HepG2 (cell line): ENCODE results near the gene TMEM130. TPM values are rescaled to one million over a fixed set of nuclear protein-coding genes. Genes with fewer than 3 reads are reported as not detected.

ENCODE experiments used
- GABPA ChIP-seq, 2 experiments: IDR thresholded peaks; 2 replicates each; pipeline ENCODE4 v1.6.1; 2011 to 2016; ENCODE audit warnings: low read depth in 2 of 2, low read length in 1 of 2, missing biosample characterization in 1 of 2, missing genetic modification characterization in 1 of 2
- GFI1 ChIP-seq: sonication (generic); formaldehyde crosslinking; IDR thresholded peaks from 2 replicates; pipeline ENCODE4 v1.5.0; 2020; ENCODE audit warnings: missing genetic modification reagents, mild to moderate bottlenecking, borderline replicate concordance
- HNRNPH1 ChIP-seq: fragments of 200-400 bp; formaldehyde crosslinking; optimal IDR thresholded peaks from 2 replicates; pipeline ENCODE3; 2017; ENCODE audit warnings: mild to moderate bottlenecking, low read depth, low read length
- HOXA9 ChIP-seq: sonication (generic); formaldehyde crosslinking; IDR thresholded peaks from 2 replicates; pipeline ENCODE4 v1.8.1; 2022; ENCODE audit warnings: missing genetic modification reagents, mild to moderate bottlenecking, moderate library complexity, borderline replicate concordance
- KLF13 ChIP-seq: sonication (generic); formaldehyde crosslinking; IDR thresholded peaks from 2 replicates; pipeline ENCODE4 v1.4.0; 2020; ENCODE audit warnings: mild to moderate bottlenecking, missing genetic modification reagents
- NPAS2 ChIP-seq: sonication (generic); formaldehyde crosslinking; IDR thresholded peaks from 2 replicates; pipeline ENCODE4 v1.8.0; 2022; ENCODE audit warnings: mild to moderate bottlenecking, missing genetic modification reagents, borderline replicate concordance
- SMC3 ChIP-seq: IDR thresholded peaks from 2 replicates; pipeline ENCODE4 v1.6.1; 2011; ENCODE audit warnings: low read length, improper control_type of control experiment
- ZC3H13 ChIP-seq: sonication (generic); formaldehyde crosslinking; IDR thresholded peaks from 2 replicates; pipeline ENCODE4 v1.8.1; 2023; ENCODE audit warnings: mild to moderate bottlenecking, missing genetic modification reagents, moderate library complexity
- ZNF124 ChIP-seq: sonication (generic); formaldehyde crosslinking; IDR thresholded peaks from 2 replicates; pipeline ENCODE4 v1.4.0; 2020; ENCODE audit warnings: missing genetic modification reagents
- ZNF549 ChIP-seq: sonication (generic); formaldehyde crosslinking; IDR thresholded peaks from 2 replicates; pipeline ENCODE4 v1.5.0; 2020; ENCODE audit warnings: missing genetic modification reagents
- ZNF768 ChIP-seq: sonication (generic); formaldehyde crosslinking; IDR thresholded peaks from 2 replicates; pipeline ENCODE4 v1.4.0; 2020; ENCODE audit warnings: missing genetic modification reagents
- ZNF891 ChIP-seq: sonication (generic); formaldehyde crosslinking; IDR thresholded peaks from 2 replicates; pipeline ENCODE4 v1.5.0; 2020; ENCODE audit warnings: mild to moderate bottlenecking, missing genetic modification reagents
- polyA plus RNA-seq, 8 experiments: library from polyadenylated mRNA; depleted of rRNA in 3 of 8; stranded (reverse) in 7 of 8; unstranded in 1 of 8; fragments of >200 nt; fragmentation: Illumina TruSeq in 4 of 8; extraction: Trizol in 4 of 8; gene quantifications; 2 replicates each; pipeline versions ENCODE4 v1.2.1 to v1.2.3, GENCODE V29; 2011 to 2016; ENCODE audit warnings: low read depth in 4 of 8, missing spikeins in 1 of 8, mixed read lengths in 1 of 8; ENCODE audit not compliant: insufficient read depth in 1 of 8
- total RNA-seq, 5 experiments: library from RNA; depleted of rRNA; stranded (reverse); fragments of >200 nt; fragmentation: Illumina TruSeq; extraction: Trizol; gene quantifications; 2 replicates each; pipeline ENCODE4 v1.2.3, GENCODE V29; 2016; ENCODE audit warnings: low read depth in 1 of 5
- TF ChIP-seq, protein P1 (sequence below): sonication (generic); formaldehyde crosslinking; IDR thresholded peaks from 2 replicates; pipeline ENCODE4 v1.9.0; 2021; ENCODE audit warnings: mild to moderate bottlenecking, missing genetic modification reagents
- TF ChIP-seq, protein P2 (sequence below): sonication (generic); formaldehyde crosslinking; IDR thresholded peaks from 2 replicates; pipeline ENCODE4 v1.8.0; 2022; ENCODE audit warnings: missing genetic modification reagents, mild to moderate bottlenecking, inconsistent platforms, borderline replicate concordance
- TF ChIP-seq, protein P3 (sequence below): sonication (generic); formaldehyde crosslinking; IDR thresholded peaks from 2 replicates; pipeline ENCODE4 v1.5.0; 2020; ENCODE audit warnings: missing genetic modification reagents
- TF ChIP-seq, protein P4 (sequence below): sonication (generic); formaldehyde crosslinking; IDR thresholded peaks from 2 replicates; pipeline ENCODE4 v1.8.0; 2022; ENCODE audit warnings: missing genetic modification reagents, mild to moderate bottlenecking, borderline replicate concordance
- TF ChIP-seq, protein P5 (sequence below): sonication (generic); formaldehyde crosslinking; conservative IDR thresholded peaks from 2 replicates; pipeline ENCODE4 v1.4.0; 2020; ENCODE audit warnings: missing genetic modification reagents

The TMEM130 gene
- total and polyA plus RNA-seq, 2 of the 13 experiments (the other 11 are each of a cell fraction or from before 2014, with no cell fraction given), result not detected

DNA sequence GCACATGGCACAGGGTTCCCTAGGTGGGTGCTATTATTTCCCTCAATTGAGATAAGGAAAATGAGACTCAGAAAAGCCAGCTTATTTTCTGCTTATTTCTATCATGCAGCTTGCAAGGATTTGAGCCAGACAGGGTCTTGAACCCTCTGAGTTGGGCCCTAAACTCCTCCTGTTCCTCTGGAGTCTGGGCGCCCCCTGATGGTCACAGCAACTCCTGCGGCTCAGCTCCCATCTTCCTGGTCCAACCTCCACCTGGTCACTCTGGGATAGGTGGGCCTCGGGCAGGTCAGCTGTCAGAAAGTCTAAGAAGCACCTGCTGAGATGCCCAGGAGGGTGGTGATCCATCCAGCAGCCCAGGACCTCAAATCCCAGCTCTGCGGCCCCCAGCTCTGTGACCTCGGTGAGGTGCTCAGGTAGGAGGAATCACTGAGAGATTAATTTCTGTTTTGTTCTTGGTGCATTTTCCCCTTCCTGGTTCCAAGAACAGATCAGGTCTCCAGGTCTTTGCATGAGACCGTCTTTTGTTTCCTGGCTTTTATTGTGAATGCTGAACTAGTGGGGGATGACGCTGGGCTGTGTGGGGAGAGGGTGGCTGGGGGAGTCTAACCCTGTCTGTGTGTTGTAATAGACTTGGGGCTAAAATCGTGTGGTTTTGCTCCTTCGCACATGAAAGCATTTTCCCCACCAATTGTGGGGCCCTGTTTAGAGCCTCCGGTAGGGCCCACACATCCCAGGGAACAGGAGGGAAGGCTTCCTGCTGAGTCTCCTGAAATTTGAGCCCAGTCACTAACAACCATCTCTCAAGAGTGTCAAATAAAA, 32.8 kb downstream of the TMEM130 start (continued):
- TF ChIP-seq, protein P1, sequence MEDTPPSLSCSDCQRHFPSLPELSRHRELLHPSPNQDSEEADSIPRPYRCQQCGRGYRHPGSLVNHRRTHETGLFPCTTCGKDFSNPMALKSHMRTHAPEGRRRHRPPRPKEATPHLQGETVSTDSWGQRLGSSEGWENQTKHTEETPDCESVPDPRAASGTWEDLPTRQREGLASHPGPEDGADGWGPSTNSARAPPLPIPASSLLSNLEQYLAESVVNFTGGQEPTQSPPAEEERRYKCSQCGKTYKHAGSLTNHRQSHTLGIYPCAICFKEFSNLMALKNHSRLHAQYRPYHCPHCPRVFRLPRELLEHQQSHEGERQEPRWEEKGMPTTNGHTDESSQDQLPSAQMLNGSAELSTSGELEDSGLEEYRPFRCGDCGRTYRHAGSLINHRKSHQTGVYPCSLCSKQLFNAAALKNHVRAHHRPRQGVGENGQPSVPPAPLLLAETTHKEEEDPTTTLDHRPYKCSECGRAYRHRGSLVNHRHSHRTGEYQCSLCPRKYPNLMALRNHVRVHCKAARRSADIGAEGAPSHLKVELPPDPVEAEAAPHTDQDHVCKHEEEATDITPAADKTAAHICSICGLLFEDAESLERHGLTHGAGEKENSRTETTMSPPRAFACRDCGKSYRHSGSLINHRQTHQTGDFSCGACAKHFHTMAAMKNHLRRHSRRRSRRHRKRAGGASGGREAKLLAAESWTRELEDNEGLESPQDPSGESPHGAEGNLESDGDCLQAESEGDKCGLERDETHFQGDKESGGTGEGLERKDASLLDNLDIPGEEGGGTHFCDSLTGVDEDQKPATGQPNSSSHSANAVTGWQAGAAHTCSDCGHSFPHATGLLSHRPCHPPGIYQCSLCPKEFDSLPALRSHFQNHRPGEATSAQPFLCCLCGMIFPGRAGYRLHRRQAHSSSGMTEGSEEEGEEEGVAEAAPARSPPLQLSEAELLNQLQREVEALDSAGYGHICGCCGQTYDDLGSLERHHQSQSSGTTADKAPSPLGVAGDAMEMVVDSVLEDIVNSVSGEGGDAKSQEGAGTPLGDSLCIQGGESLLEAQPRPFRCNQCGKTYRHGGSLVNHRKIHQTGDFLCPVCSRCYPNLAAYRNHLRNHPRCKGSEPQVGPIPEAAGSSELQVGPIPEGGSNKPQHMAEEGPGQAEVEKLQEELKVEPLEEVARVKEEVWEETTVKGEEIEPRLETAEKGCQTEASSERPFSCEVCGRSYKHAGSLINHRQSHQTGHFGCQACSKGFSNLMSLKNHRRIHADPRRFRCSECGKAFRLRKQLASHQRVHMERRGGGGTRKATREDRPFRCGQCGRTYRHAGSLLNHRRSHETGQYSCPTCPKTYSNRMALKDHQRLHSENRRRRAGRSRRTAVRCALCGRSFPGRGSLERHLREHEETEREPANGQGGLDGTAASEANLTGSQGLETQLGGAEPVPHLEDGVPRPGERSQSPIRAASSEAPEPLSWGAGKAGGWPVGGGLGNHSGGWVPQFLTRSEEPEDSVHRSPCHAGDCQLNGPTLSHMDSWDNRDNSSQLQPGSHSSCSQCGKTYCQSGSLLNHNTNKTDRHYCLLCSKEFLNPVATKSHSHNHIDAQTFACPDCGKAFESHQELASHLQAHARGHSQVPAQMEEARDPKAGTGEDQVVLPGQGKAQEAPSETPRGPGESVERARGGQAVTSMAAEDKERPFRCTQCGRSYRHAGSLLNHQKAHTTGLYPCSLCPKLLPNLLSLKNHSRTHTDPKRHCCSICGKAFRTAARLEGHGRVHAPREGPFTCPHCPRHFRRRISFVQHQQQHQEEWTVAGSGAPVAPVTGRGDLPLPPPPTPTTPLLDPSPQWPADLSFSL (CRISPR knock-in tag), result no peak
- TF ChIP-seq KLF13 (no peak), ZNF768 (CRISPR knock-in tag) (no peak), ZNF549 (CRISPR knock-in tag) (no peak), GABPA (IDR thresholded peaks at IDR 0.05; ENCODE audit: low read depth, low read length) (no peak), GABPA (CRISPR knock-in tag; IDR thresholded peaks at IDR 0.05; ENCODE audit: low read depth) (no peak), GFI1 (no peak), ZC3H13 (CRISPR knock-in tag) (no peak), HNRNPH1 (no peak), SMC3 (peak; percentile 40), NPAS2 (CRISPR knock-in tag) (no peak), ZNF891 (CRISPR knock-in tag) (no peak), HOXA9 (no peak), ZNF124 (CRISPR knock-in tag) (no peak)
- TF ChIP-seq, protein P2, sequence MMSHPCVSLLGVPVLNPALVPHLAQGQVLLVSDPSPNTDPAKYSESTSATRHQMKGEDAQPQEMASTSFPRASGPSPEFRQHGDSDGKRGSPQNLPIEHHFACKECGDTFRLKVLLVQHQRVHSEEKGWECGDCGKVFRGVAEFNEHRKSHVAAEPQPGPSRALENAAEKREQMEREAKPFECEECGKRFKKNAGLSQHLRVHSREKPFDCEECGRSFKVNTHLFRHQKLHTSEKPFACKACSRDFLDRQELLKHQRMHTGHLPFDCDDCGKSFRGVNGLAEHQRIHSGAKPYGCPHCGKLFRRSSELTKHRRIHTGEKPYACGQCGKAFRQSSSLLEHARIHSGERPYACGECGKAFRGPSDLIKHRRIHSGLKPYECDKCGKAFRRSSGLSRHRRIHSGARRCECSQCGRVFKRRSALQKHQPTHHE (CRISPR knock-in tag), result no peak
- TF ChIP-seq, protein P3, sequence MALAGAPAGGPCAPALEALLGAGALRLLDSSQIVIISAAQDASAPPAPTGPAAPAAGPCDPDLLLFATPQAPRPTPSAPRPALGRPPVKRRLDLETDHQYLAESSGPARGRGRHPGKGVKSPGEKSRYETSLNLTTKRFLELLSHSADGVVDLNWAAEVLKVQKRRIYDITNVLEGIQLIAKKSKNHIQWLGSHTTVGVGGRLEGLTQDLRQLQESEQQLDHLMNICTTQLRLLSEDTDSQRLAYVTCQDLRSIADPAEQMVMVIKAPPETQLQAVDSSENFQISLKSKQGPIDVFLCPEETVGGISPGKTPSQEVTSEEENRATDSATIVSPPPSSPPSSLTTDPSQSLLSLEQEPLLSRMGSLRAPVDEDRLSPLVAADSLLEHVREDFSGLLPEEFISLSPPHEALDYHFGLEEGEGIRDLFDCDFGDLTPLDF (CRISPR knock-in tag), result no peak
- TF ChIP-seq, protein P4, sequence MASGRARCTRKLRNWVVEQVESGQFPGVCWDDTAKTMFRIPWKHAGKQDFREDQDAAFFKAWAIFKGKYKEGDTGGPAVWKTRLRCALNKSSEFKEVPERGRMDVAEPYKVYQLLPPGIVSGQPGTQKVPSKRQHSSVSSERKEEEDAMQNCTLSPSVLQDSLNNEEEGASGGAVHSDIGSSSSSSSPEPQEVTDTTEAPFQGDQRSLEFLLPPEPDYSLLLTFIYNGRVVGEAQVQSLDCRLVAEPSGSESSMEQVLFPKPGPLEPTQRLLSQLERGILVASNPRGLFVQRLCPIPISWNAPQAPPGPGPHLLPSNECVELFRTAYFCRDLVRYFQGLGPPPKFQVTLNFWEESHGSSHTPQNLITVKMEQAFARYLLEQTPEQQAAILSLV (CRISPR knock-in tag), result no peak
- TF ChIP-seq, protein P5, sequence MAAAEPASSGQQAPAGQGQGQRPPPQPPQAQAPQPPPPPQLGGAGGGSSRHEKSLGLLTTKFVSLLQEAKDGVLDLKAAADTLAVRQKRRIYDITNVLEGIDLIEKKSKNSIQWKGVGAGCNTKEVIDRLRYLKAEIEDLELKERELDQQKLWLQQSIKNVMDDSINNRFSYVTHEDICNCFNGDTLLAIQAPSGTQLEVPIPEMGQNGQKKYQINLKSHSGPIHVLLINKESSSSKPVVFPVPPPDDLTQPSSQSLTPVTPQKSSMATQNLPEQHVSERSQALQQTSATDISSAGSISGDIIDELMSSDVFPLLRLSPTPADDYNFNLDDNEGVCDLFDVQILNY, result no peak
